ENCODE results near the gene OLFML2B.

OLFML2B gene

DNA sequence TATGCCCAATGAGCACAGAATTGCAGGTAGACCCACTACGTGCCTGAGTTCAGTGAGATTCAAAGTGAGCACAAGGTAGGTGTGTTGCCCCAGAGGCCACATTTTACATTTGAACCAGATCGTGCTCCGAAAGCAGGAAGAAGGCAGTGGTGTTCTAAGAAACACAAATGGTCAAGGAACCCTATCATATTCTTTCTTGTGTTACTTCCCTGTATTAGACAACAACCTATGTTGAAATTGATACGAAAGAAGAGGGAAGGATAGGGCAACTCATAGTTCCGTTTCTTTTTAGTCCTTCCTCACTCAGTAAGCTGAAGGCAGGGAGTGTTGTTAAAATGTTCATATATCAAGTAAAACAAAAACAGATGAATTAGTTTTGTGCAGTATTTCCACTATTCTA lies 33.9 kb downstream of the OLFML2B start:
- CTCF ChIA-PET = no interaction called here

DNA sequence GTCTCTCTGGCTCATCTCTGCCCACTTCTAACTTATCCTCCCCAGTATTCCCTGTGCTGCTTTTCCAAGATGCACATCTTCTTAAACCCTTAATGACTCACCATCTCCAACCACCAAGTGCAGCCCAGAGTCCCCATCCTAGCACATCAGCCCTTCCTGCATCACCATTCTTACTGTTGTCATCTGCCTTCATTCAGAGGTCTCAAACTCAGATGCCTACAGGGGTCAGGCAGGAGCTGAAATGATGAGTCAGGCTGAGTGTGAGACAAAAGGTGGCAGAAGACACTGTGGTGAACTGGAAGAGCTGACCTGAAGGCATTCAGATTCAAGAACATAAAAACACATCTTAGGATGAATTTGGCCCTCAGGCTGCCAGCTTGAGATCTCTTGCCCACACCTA lies 34.6 kb downstream of the OLFML2B start:
- POLR2A ChIA-PET = no interaction called here
- CTCF ChIA-PET = no interaction called here
- TF ChIP-seq, protein P1, sequence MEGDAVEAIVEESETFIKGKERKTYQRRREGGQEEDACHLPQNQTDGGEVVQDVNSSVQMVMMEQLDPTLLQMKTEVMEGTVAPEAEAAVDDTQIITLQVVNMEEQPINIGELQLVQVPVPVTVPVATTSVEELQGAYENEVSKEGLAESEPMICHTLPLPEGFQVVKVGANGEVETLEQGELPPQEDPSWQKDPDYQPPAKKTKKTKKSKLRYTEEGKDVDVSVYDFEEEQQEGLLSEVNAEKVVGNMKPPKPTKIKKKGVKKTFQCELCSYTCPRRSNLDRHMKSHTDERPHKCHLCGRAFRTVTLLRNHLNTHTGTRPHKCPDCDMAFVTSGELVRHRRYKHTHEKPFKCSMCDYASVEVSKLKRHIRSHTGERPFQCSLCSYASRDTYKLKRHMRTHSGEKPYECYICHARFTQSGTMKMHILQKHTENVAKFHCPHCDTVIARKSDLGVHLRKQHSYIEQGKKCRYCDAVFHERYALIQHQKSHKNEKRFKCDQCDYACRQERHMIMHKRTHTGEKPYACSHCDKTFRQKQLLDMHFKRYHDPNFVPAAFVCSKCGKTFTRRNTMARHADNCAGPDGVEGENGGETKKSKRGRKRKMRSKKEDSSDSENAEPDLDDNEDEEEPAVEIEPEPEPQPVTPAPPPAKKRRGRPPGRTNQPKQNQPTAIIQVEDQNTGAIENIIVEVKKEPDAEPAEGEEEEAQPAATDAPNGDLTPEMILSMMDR (IDR thresholded peaks at IDR 0.05; ENCODE audit: control extremely low read depth, extremely low read depth, low read depth, missing control alignments) = no peak
- DNase-seq (ENCODE audit: extremely low spot score) = no peak

More for the DNA sequence above, 33.9 kb downstream of the OLFML2B start:
- TF ChIP-seq, protein P1 (IDR thresholded peaks at IDR 0.05; ENCODE audit: control extremely low read depth, extremely low read depth, low read depth, missing control alignments) = no peak
- POLR2A ChIA-PET = no interaction called here
- DNase-seq (ENCODE audit: extremely low spot score) = no peak

DNA sequence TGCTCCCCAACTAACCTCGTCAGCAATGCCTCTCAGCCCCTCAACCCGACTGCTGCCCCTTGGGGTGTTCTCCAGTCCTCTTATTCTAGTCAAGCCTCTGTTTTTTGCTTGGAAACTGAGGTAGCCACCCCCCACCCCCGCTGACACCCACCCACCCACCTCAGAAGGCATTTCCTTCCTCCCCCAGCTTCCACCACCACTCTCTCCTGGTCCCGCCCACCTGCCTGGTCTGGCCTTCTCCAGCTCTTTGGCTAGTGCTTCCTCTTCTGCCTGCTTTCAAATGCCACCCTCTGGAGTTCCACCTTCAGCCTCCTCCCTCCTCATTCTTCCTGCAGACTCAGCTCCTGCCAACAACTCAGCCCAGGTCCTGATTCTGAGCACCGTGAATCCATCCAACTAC lies 35.3 kb downstream of the OLFML2B start:
- DNase-seq (ENCODE audit: extremely low spot score) = no peak
- ChIA-PET CTCF (no interaction called here), POLR2A (no interaction called here)
- TF ChIP-seq, protein P1 (IDR thresholded peaks at IDR 0.05; ENCODE audit: control extremely low read depth, extremely low read depth, low read depth, missing control alignments) = no peak

DNA sequence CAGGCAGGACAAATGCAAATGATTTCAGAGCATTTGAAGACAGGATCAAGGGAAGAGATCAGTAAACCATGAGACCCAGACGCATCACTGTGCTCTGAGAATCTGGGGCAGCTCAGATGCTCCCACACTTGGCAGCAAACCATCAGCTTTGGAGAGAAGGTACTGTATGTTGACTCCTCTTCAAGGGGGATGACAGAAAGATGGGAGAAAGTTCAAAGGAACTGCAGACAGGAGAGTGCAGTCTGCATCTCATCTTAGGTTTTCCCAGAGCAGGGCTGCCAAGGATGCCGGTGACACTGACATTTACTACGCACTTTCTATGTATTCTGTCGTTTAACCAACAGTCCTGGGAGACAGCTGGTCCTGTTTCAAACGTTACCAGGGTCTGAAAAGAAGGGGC lies 35.8 kb downstream of the OLFML2B start:
- ChIA-PET CTCF (no interaction called here), POLR2A (no interaction called here)
- TF ChIP-seq, protein P1 (IDR thresholded peaks at IDR 0.05; ENCODE audit: control extremely low read depth, extremely low read depth, low read depth, missing control alignments) = no peak
- DNase-seq (ENCODE audit: extremely low spot score) = no peak

DNA sequence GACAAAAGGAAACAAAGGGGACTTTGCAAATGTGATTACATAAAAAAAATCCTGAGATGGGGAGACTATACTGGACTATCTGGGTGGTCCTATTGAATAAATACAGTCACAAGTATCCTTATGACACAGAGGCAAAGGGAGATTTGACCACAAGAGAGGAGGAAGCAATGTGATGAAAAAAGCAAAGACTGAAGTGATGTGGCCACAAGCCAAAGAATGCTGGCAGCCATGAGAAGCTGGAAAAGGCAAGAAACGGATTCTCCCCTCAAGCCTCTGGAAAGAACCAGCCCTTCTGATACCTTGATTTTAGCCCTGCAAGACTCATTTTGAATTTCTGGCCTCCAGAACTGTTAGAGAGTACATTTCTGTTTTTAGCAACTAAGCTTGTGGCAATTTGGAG lies 36.4 kb downstream of the OLFML2B start:
- no peak for DNase-seq (ENCODE audit: extremely low spot score)
- ChIA-PET CTCF (no interaction called here), POLR2A (no interaction called here)
- TF ChIP-seq, protein P1 (IDR thresholded peaks at IDR 0.05; ENCODE audit: control extremely low read depth, extremely low read depth, low read depth, missing control alignments) = no peak

DNA sequence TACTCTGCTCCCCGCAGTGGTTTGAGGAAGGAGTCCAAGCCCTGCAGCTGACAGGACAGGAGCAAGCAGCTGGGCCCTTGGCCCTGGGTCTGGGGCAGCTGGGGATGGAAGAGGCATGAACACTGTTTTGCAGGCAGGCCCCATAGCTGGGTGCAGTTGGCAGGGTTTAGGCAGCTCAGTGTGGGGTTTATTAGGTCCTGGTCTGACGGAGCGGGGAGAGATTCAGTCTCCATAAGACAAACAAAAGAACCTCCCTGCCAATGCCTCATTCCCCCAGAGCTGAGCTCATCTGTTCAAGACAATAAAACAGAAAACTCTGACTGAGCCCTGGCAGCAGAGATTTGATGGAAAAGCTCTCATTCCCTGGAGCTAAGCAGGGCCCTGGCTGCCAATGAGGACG lies 37.3 kb downstream of the OLFML2B start:
- ChIA-PET POLR2A (no interaction called here), CTCF (no interaction called here)
- TF ChIP-seq, protein P1 (IDR thresholded peaks at IDR 0.05; ENCODE audit: control extremely low read depth, extremely low read depth, low read depth, missing control alignments) = no peak
- no peak for DNase-seq (ENCODE audit: extremely low spot score)

DNA sequence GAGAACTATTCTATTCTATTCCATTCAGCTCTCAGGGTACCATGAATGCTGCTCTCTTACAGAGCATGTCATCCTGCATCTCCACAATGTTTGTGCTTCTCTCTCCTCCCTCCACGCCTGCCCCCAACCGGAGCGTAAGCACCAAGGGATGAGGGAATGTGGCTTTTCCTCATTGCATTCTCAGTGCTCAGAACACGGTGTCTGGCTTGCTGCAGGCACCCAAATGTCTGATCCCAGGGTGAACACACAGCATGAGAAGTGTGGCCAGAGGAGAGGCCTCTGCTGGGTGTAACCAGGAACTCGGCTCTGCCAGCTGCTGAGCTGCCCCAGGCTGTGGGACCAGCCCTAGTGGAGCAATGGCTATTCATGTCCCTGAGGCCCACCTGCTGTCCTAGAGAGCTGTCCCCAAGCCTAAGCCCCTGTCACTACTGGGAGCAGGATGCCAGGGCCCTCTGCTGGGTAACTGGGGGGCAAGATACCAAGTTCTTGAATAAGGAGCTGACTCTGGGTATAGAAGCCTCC lies 38.3 kb downstream of the OLFML2B start:
- ChIA-PET POLR2A (no interaction called here), CTCF (no interaction called here)
- TF ChIP-seq, protein P1 (IDR thresholded peaks at IDR 0.05; ENCODE audit: control extremely low read depth, extremely low read depth, low read depth, missing control alignments) = no peak

More for the DNA sequence above, 38.3 kb downstream of the OLFML2B start:
- DNase-seq (ENCODE audit: extremely low spot score) = no peak
